DND-41 (cell line): ENCODE results near the gene ITGAE.

ENCODE experiments used
- ATAC-seq: fragments of 200-7000 bp; cut with Tn5 transposase; 3 replicates; pipeline ENCODE4 v1.9.1; 2021; ENCODE audit warnings: low read depth; ENCODE audit not compliant: insufficient read depth
- DNase-seq: peaks from one replicate; pipeline ENCODE4 v3.0.0-alpha.2; 2020
- H2AFZ ChIP-seq: 2 replicates; pipeline ENCODE4 v1.6.0; 2012; ENCODE audit warnings: low read depth, low read length
- H3K27ac ChIP-seq: 2 replicates; pipeline ENCODE4 v1.5.1; 2012; ENCODE audit warnings: low read length, inconsistent platforms
- H3K27me3 ChIP-seq: fragments of 200-600 bp; sonication (generic); 2 replicates; pipeline ENCODE4 v1.6.0; 2012; ENCODE audit warnings: low read length, mild to moderate bottlenecking, inconsistent platforms; ENCODE audit not compliant: insufficient read depth, poor library complexity
- H3K36me3 ChIP-seq: 2 replicates; pipeline ENCODE4 v1.5.1; 2012; ENCODE audit warnings: low read length, inconsistent platforms; ENCODE audit not compliant: insufficient read depth
- H3K4me1 ChIP-seq: 2 replicates; pipeline ENCODE4 v1.5.1; 2012; ENCODE audit warnings: mild to moderate bottlenecking, low read length; ENCODE audit not compliant: insufficient read depth
- H3K4me2 ChIP-seq: 2 replicates; pipeline ENCODE4 v1.6.0; 2012; ENCODE audit warnings: mild to moderate bottlenecking, moderate library complexity, low read length, inconsistent platforms; ENCODE audit not compliant: insufficient read depth
- H3K4me3 ChIP-seq, 2 experiments: fragments of 200-600 bp in 1 of 2; shearing (Covaris generic) in 1 of 2; 2 replicates each; pipeline ENCODE4 v1.5.1; 2012 to 2016; ENCODE audit warnings: inconsistent platforms in 2 of 2, low read length in 2 of 2, mild to moderate bottlenecking in 2 of 2, low read depth in 1 of 2, moderate library complexity in 1 of 2
- H3K79me2 ChIP-seq: 2 replicates; pipeline ENCODE4 v1.6.0; 2012; ENCODE audit warnings: low read length, inconsistent platforms; ENCODE audit not compliant: insufficient read depth
- H3K9ac ChIP-seq: 2 replicates; pipeline ENCODE4 v1.6.0; 2012; ENCODE audit warnings: low read depth, mild to moderate bottlenecking, inconsistent platforms, low read length, moderate library complexity
- H3K9me3 ChIP-seq: 2 replicates; pipeline ENCODE4 v1.5.1; 2012; ENCODE audit warnings: low read length, moderate library complexity, mild to moderate bottlenecking, inconsistent platforms; ENCODE audit not compliant: insufficient read depth, severe bottlenecking
- H4K20me1 ChIP-seq: 2 replicates; pipeline ENCODE4 v1.6.0; 2012; ENCODE audit warnings: low read length; ENCODE audit not compliant: insufficient read depth
- EZH2 ChIP-seq: IDR thresholded peaks from 3 replicates; pipeline ENCODE4 v1.6.1; 2012; ENCODE audit warnings: borderline replicate concordance, low read depth, mild to moderate bottlenecking, moderate library complexity, low read length, inconsistent platforms; ENCODE audit not compliant: severe bottlenecking
- TF ChIP-seq, protein P1 (sequence below): IDR thresholded peaks from 2 replicates; pipeline ENCODE4 v1.5.1; 2012; ENCODE audit warnings: borderline replicate concordance, low read length, moderate library complexity, mild to moderate bottlenecking; ENCODE audit not compliant: poor library complexity, severe bottlenecking; ENCODE audit errors: extremely low read depth

The ITGAE gene

DNA sequence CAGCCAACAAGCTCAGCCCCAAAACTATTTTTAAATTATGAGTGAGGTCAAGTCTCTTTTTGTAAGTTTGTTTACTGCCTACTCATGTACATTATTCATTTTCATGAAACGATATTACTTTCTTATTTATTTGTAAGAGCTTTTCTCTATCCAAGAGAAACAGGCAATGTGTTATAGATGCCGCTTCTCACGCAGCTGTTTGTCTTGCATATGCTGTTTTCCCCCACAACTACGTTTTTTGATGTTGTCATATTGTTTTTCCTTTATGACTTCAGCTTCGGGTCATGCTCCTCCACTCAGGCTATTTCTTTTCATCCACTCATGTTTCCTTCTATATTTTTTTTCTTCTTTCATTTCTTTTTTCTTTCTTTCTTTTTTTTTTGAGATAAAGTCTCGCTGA lies 20.0 kb downstream of the ITGAE start:
- DNase-seq (no peak), ATAC-seq (no peak)
- H3K4me3 ChIP-seq = no peak overlapping the region
- H3K4me1 ChIP-seq = no peaks in the 10 kb centered on the region
- no peaks in the 10 kb centered on the region for H4K20me1 ChIP-seq
- TF ChIP-seq EZH2 = no peak
- TF ChIP-seq, protein P1, sequence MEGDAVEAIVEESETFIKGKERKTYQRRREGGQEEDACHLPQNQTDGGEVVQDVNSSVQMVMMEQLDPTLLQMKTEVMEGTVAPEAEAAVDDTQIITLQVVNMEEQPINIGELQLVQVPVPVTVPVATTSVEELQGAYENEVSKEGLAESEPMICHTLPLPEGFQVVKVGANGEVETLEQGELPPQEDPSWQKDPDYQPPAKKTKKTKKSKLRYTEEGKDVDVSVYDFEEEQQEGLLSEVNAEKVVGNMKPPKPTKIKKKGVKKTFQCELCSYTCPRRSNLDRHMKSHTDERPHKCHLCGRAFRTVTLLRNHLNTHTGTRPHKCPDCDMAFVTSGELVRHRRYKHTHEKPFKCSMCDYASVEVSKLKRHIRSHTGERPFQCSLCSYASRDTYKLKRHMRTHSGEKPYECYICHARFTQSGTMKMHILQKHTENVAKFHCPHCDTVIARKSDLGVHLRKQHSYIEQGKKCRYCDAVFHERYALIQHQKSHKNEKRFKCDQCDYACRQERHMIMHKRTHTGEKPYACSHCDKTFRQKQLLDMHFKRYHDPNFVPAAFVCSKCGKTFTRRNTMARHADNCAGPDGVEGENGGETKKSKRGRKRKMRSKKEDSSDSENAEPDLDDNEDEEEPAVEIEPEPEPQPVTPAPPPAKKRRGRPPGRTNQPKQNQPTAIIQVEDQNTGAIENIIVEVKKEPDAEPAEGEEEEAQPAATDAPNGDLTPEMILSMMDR = no peak
- no peaks in the 10 kb centered on the region for H3K9me3 ChIP-seq
- no peak overlapping the region for H2AFZ ChIP-seq
- no peaks in the 10 kb centered on the region for H3K79me2 ChIP-seq
- no peak overlapping the region for H3K4me2 ChIP-seq
- H3K27ac ChIP-seq = no peak overlapping the region
- H3K36me3 ChIP-seq = no peaks in the 10 kb centered on the region
- H3K9ac ChIP-seq = no peak overlapping the region
- no peaks in the 10 kb centered on the region for H3K27me3 ChIP-seq

DNA sequence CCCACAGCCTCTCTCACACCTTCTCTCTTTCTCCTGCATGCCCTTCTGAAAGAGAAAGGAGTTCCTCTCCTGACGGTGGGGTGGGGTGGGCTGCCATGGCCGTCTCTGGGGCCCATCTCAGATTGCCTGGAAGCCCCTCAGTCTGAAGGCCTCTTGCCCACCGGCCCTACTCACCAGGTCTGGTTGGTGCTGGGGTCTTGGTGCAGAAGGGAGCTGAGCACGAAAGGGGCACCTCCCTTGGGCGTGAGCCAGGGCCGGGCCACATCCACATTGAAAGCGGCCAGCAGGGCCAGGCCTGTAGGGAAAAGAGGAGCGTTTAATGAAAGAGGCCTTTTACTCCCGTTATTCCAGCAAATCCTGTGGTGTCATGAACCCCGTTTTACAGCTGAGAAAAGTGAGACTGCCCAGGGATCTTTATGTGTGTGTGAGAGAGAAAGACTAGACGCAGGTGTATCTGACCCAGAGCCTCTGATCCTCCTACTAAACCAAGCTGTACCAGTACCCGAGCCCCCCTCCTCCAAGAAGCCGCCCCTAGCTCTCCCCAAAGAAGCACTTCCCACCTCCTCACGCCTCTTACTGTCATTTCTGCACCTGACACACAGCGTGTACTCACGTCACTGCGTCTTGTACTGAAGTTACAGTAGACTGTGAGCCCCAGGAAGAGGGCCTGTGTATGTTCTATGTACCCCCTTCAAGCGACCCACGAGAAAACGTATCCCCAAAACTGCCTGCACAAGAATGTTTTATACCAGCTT lies 23.4 kb downstream of the ITGAE start:
- Histone ChIP-seq H3K27ac (no peak overlapping the region; the same call in 1 of the 2 replicates), H2AFZ (no peak overlapping the region), H3K4me2 (no peak overlapping the region), H3K27me3 (no peaks in the 10 kb centered on the region), H3K79me2 (no peaks in the 10 kb centered on the region), H3K4me3 (no peak overlapping the region), H4K20me1 (no peaks in the 10 kb centered on the region), H3K36me3 (no peaks in the 10 kb centered on the region), H3K9me3 (no peaks in the 10 kb centered on the region), H3K9ac (no peak overlapping the region), H3K4me1 (peaks cover 4% of the 10 kb centered on the region)
- TF ChIP-seq, protein P1 = no peak
- no peak for TF ChIP-seq EZH2
- DNase-seq = no peak
- ATAC-seq = no peak

DNA sequence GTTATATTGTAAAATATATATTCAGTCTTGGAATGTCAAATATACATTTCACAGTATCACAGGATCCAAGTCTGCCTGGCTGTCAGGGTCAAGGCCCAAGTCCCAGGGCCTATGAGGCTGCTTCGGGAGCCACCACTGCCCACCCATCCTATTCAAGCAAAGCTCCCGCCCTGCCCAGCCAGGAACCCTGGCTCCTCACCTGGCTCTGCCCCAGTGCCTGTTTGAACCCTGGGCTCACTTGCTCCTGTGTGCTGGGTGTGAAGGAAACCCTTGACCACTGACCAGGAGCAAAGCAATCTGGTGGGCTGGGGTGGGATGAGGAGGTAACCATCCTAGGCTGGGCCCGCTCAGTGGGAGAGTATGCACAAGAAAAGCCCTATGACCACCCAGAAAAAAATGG lies 27.0 kb downstream of the ITGAE start:
- no peak for DNase-seq
- H2AFZ ChIP-seq = no peak overlapping the region
- no peak overlapping the region for H3K27ac ChIP-seq
- H3K36me3 ChIP-seq = no peaks in the 10 kb centered on the region
- H3K4me2 ChIP-seq = no peak overlapping the region
- H3K79me2 ChIP-seq = no peaks in the 10 kb centered on the region
- TF ChIP-seq, protein P1 = no peak
- TF ChIP-seq EZH2 = no peak
- no peak overlapping the region for H3K9ac ChIP-seq
- no peak for ATAC-seq
- H3K4me3 ChIP-seq = no peak overlapping the region
- H3K27me3 ChIP-seq = no peaks in the 10 kb centered on the region
- H3K4me1 ChIP-seq = peaks cover 40% of the 10 kb centered on the region
- no peaks in the 10 kb centered on the region for H4K20me1 ChIP-seq
- H3K9me3 ChIP-seq = no peaks in the 10 kb centered on the region
